HG02943 (cell line): ENCODE measurements around the gene KIAA2012.

ENCODE experiments used
- ATAC-seq: cut with Tn5 transposase; IDR thresholded peaks from one replicate; pipeline ENCODE4 v1.9.1; 2021; ENCODE audit warnings: mild to moderate bottlenecking, low read depth, moderate library complexity; ENCODE audit not compliant: unreplicated experiment

Gene KIAA2012

GRCh38 chr2:202072737-202073401 lies at the start of gene KIAA2012:
Gene KIAA2012, plus strand, starts transcription at chr2:202073255. Its CDS starts 373 bp downstream, at chr2:202073628.
- ATAC-seq, result no peak

DNA sequence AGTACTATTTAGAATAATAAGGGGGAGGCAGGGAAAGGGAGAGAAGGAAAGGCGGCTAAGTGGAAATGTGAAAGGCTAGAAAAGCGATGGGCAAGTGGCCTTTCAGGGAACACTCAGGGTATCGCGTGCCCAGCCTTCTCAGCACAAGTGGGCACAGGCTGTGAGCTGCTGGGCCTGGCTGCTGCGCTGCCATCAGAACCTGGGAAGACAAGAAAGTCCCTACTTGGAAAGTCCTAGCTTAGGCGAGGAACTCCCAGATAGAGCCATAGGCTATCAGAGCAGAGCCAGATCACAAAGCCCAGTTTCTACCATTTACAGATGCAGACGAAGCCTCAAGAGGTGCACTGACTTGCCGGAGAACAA lies 49.2 kb upstream of the KIAA2012 start:
- ATAC-seq, result no peak

DNA sequence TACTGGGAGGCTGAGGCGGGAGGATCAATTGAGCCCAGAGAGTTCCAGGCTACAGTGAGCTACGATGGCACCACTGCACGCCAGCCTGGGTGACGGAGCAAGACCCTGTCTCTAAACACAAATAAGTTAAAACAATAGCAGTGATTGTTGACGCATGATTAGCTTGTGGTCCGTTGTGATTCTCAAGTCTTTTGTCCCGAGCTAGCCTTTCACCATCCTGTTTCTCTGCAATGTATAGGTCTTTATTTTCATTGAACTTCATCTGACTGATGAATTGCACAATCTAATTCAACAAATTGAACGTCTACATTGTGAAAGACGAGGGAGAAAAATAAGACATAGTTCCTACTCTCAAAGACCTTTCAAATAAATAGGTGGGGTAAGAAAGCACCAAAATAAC lies 48.2 kb upstream of the KIAA2012 start:
- no peak for ATAC-seq

DNA sequence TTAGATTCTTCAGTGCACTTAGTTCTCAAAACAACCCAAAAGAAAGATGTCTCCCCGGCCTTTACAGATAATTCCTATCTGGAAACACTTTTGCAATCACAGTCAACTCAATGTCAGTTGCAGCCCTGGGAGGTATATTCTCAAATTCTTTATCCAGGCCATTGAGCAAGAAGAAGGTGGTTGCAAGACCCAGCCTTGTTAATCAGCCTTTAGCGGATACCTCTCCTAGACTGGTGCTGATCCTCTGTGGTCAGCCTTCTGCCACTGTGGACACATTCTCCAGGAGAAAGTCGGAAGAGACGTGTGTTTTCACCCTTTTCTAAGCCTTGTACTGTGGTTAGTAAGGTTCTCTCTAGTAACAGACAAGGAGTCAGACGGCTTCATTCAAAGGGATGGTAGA lies 47.2 kb upstream of the KIAA2012 start:
- ATAC-seq, result no peak

DNA sequence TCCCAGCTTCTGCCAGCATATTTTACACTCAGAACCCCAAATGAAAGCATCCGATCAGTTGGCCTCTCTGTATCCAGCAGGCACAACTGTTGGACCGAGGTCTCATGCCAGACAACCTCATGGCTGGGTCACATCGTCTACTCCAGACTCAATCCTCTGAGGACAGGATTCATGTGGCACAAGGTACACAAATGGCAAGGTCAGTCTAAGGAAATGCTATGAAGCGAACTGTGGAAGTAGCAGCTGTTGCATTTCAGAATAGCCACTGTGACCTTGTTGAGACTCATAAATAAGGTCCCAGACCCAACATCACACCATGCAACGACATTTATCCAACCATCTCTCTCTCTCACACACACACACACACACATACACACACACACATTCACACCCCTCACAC lies 46.5 kb upstream of the KIAA2012 start:
- ATAC-seq, result no peak

GRCh38 chr2:202030691-202031090 lies 42.4 kb upstream of the KIAA2012 start:
- ATAC-seq, result no peak

DNA sequence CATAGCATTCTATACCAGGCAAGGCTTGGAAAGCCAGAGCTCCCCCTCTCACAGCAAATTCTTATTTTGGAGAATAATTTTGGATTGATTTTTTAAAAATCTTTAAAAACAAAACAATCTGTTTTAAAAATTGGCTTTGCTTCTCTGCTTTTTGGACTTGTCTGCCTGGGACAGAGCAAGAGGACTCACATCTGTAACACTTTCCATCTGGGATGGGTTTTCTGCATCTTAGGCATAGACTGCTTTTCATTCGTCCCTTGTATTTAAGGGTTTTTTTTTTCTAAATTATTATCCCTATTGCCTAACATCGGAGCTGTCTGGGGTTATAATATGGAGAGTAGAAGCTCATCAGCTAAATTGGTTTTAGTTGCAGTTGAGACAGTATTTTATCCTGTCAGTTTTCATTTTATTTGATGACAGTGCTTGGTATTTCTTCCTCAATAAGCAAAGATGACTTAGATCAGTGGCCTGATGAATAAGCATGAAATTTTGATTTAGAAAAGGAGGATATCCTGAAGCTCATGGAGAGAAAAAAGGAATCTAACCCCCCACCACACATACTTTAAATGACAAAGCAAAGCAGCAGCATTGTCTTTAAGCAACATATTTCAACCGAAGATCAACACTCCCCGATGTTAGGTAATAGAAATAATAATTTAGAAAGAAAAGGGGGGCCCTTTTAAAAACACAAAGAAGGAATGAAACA lies 41.7 kb upstream of the KIAA2012 start:
- ATAC-seq, result no peak

DNA sequence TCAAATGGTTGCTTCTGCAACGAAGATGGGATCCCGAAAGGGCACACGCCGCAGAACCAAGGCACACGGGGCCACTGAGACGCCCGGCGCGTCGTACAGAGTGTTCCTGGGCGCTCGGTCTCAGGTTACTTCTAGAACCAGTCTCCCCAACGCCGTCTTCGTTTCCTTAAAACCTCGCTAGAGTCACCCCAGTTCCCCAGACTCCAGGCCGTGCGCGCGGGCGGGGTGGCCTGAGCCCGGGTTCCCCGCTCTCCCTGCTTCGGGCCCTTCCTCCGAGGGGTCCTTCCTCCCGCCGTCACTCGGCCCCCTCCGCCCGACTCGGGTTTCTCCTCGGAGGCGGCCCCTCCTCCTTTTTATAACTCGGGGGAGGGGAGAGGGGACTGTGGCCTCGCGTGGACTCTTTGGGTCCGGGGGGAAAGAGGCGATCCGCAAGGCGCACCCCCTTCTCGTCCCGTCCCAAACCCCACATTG lies 40.2 kb upstream of the KIAA2012 start:
- ATAC-seq, result peak; percentile 10

- ATAC-seq, result peak; percentile 77
Measured at GRCh38 chr2:202033317-202034248, 39.5 kb upstream of the KIAA2012 start, which contains the start of gene FZD7. Gene FZD7, plus strand, starts transcription at chr2:202033855. Its CDS starts 793 bp downstream, at chr2:202034648.

DNA sequence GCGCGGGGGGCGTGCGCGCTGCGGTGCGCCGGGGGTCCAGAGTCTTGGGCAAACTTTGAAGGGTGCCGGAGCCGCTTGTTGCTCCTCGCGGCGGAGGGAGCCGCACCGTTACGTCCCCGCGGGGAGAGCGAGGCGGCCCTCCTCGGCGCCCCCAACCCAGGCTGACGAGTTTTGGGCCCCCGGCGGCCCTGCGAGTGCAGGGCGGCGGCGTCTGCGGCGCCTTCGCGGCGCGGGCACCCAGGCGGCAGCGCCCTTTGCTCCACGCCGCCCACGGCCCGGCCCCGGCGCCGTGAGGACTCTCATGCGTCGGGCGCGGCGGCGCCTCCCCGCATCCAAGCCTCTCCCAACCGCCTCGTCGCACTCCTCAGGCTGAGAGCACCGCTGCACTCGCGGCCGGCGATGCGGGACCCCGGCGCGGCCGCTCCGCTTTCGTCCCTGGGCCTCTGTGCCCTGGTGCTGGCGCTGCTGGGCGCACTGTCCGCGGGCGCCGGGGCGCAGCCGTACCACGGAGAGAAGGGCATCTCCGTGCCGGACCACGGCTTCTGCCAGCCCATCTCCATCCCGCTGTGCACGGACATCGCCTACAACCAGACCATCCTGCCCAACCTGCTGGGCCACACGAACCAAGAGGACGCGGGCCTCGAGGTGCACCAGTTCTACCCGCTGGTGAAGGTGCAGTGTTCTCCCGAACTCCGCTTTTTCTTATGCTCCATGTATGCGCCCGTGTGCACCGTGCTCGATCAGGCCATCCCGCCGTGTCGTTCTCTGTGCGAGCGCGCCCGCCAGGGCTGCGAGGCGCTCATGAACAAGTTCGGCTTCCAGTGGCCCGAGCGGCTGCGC lies 38.6 kb upstream of the KIAA2012 start:
- ATAC-seq, result peak; percentile 5

DNA sequence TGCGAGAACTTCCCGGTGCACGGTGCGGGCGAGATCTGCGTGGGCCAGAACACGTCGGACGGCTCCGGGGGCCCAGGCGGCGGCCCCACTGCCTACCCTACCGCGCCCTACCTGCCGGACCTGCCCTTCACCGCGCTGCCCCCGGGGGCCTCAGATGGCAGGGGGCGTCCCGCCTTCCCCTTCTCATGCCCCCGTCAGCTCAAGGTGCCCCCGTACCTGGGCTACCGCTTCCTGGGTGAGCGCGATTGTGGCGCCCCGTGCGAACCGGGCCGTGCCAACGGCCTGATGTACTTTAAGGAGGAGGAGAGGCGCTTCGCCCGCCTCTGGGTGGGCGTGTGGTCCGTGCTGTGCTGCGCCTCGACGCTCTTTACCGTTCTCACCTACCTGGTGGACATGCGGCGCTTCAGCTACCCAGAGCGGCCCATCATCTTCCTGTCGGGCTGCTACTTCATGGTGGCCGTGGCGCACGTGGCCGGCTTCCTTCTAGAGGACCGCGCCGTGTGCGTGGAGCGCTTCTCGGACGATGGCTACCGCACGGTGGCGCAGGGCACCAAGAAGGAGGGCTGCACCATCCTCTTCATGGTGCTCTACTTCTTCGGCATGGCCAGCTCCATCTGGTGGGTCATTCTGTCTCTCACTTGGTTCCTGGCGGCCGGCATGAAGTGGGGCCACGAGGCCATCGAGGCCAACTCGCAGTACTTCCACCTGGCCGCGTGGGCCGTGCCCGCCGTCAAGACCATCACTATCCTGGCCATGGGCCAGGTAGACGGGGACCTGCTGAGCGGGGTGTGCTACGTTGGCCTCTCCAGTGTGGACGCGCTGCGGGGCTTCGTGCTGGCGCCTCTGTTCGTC lies 37.7 kb upstream of the KIAA2012 start:
- no peak for ATAC-seq

DNA sequence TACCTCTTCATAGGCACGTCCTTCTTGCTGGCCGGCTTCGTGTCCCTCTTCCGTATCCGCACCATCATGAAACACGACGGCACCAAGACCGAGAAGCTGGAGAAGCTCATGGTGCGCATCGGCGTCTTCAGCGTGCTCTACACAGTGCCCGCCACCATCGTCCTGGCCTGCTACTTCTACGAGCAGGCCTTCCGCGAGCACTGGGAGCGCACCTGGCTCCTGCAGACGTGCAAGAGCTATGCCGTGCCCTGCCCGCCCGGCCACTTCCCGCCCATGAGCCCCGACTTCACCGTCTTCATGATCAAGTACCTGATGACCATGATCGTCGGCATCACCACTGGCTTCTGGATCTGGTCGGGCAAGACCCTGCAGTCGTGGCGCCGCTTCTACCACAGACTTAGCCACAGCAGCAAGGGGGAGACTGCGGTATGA lies 37.1 kb upstream of the KIAA2012 start:
- ATAC-seq, result no peak

- no peak for ATAC-seq
Measured at GRCh38 chr2:202036601-202037037, 36.4 kb upstream of the KIAA2012 start.

DNA sequence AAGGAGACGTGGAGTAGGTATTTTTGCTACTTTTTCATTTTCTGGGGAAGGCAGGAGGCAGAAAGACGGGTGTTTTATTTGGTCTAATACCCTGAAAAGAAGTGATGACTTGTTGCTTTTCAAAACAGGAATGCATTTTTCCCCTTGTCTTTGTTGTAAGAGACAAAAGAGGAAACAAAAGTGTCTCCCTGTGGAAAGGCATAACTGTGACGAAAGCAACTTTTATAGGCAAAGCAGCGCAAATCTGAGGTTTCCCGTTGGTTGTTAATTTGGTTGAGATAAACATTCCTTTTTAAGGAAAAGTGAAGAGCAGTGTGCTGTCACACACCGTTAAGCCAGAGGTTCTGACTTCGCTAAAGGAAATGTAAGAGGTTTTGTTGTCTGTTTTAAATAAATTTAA lies 36.0 kb upstream of the KIAA2012 start:
- no peak for ATAC-seq

DNA sequence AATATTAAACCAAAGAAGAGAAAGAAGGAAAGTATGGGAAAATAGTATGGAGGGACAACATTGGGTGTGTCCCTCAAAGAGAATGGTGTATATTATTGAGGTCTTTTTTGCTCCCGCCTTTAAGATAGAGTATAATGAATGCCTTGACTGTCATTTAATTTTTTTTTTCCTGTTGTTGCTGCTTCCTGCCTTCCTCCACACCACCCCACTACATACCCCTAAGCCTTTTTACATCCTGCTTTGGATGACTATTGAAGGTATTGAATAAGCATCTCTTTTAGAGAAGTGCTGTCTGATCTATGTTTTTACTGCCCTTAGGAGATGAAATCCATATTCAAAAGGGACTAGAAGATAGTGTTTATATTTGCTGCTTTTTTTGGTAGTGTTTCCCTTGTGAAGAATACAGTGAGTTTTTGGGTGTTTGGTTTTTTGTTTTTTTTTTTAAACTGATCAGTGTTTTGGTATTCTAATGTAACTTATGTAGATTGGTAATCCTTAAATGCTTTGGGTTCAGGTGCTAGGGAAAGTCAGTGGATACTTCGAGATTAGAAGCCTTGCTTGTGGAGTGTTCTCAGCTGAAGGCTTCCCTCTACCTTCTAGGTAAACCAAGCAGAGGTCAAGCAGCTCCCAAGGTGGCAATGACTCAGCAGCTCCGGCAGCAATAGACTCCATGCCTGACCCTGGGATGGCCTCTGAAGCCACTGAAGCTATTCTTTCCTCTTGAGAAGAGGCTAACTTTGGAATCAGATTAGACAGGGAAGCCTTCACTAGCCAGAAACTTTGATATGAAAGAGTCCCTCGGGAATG lies 34.4 kb upstream of the KIAA2012 start:
- ATAC-seq, result no peak

GRCh38 chr2:202039278-202040078 lies 33.6 kb upstream of the KIAA2012 start:
- ATAC-seq, result no peak

DNA sequence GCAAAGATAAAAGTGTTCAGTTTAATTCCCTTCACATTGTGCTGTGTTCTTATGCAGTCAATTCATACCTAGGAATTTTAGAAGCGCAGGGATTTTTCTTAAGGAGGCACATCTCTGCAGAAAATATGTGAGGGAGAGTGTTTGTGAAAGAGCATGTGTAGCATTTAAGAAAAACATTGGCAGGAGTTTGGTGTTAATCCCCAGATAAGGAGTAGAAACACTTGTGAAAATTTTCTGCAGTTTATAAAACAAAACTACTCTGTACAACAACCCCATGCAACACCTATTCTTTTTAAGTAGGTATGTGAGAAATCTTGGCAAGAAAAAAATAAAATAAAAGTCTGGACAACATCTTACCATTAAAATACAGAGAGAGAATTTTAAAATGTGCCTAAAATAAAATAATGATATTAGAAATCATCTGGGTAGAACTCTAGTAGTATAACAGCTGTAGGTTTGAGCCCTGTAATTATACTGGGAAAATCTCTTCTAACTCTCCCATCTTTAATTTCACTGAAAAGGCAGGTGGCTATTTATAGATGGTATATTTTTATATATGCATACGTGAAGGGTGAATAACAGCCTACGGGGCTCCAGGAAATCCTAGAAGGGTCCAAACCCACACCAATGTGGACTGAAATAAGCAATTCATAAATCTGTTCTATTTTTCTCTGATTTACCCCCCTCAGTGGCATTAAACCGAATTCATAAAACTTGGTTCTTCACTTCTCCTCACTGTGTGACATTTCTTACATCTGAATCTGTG lies 32.8 kb upstream of the KIAA2012 start:
- ATAC-seq, result no peak
